ENCODE data around the gene TIMM13.

Gene TIMM13

DNA sequence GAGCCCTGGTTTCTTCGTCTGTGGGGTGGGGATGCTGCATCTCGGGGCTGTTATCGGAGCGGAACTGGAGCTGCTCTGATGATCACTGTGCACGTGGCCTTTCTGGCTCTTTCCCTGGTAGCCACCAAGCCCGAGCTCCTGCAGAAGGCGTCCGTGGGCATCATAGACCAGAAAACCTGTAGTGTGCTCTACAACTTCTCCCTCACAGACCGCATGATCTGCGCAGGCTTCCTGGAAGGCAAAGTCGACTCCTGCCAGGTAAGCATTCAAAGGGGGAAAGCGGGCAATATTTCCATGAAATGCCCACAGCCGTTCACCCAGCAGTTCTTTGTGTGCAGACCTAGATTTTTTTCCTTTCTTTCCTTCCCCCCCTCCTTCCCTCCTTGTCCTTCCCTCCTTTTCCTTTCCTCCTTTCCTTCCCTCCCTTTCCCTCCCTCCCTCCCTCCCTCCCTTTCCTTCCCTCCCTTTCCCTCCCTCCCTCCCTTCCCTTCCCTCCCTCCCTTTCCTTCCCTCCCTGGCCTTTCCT, 9.4 kb downstream of the TIMM13 start:
- TF ChIP-seq GATA2 (IDR thresholded peaks at IDR 0.05; ENCODE audit: low read depth, low read length) (no peak), GATA3 (IDR thresholded peaks at IDR 0.05; ENCODE audit: low read depth, low read length) (no peak)

DNA sequence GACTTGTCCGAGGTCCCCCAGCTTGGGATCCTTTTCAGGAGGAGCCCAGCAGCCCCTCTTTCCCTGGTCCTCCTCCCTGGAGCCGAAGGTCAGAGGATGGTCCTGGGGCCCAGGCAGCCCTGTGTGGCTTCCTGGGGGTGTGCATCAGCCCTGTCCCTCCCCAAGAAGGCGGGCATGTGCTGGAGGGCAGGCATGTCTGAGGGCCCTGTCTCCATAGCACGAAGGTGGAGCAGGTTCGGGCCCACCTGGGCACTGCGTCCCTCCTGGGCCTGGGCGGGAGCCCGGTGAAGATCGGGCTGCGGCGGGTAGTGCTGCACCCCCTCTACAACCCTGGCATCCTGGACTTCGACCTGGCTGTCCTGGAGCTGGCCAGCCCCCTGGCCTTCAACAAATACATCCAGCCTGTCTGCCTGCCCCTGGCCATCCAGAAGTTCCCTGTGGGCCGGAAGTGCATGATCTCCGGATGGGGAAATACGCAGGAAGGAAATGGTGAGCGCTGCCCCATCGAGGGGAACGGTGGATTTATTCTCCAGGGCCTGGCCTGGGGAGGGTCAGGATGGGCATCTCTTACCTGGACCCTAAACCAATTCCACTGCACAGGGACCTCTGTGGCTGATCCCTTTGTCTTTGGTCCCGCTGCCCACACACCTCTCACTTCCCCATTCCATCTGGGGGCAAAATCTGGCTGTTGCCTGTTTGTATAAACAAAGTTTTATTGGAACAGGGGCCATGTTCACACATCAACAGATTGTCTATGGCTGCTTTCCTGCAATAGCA, 10.9 kb downstream of the TIMM13 start:
- TF ChIP-seq GATA2 (IDR thresholded peaks at IDR 0.05; ENCODE audit: low read depth, low read length) (no peak), GATA3 (IDR thresholded peaks at IDR 0.05; ENCODE audit: low read depth, low read length) (no peak)

DNA sequence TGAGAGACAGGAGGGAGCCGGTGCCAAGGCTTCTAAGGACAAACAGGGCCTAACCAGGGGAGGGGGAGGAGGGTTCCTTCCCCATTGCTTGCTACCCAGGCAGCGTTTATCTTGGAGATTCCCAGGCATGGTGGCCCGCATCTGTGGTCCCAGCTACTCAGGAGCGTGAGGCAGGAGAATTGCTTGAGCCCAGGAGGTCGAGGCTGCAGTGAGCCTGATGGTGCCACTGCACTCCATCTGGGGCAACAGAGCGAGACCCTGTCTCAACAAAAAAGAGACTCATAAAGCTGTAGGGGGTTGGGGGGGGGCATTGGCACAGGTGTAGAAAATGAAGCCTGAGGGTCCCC, 11.4 kb downstream of the TIMM13 start:
- TF ChIP-seq GATA3 (IDR thresholded peaks at IDR 0.05; ENCODE audit: low read depth, low read length), result no peak
- TF ChIP-seq GATA2 (IDR thresholded peaks at IDR 0.05; ENCODE audit: low read depth, low read length), result no peak

DNA sequence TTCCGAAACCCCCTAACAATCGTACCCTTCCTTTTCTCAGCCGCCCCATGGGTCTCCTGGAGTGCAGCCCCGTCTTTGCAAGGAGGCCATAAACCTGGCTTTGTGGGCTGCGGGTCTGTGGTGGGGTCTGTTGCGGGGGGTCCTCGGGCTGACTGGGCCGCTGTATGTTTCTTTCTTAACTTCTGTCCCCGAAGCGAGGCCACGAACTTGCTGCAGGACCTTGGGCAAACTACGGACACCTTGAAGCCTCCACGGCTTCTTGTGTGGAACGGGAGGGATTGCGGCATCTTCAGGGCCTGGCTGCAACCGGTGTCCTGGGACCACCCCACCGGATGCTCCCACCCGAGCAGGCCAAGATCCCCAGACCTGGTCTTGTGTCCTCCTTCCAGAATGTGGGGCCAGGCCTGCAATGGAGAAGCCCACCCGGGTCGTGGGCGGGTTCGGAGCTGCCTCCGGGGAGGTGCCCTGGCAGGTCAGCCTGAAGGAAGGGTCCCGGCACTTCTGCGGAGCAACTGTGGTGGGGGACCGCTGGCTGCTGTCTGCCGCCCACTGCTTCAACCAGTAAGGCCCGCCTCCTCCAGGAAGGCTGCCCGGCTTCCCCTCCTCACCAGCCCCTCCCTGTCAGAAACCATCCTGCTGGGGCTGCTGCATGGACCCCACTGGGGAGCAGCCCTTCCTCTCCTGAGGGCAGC, 12.0 kb downstream of the TIMM13 start:
- TF ChIP-seq GATA2 (IDR thresholded peaks at IDR 0.05; ENCODE audit: low read depth, low read length) (no peak), GATA3 (IDR thresholded peaks at IDR 0.05; ENCODE audit: low read depth, low read length) (no peak)

DNA sequence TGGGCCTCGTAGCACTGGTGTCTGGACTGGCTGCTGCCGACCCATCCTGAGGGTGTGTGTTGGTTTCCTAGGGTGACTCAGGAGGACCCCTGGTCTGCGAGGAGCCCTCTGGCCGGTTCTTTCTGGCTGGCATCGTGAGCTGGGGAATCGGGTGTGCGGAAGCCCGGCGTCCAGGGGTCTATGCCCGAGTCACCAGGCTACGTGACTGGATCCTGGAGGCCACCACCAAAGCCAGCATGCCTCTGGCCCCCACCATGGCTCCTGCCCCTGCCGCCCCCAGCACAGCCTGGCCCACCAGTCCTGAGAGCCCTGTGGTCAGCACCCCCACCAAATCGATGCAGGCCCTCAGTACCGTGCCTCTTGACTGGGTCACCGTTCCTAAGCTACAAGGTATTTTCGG, 13.8 kb downstream of the TIMM13 start:
- TF ChIP-seq GATA3 (IDR thresholded peaks at IDR 0.05; ENCODE audit: low read depth, low read length) (no peak), GATA2 (IDR thresholded peaks at IDR 0.05; ENCODE audit: low read depth, low read length) (no peak)

DNA sequence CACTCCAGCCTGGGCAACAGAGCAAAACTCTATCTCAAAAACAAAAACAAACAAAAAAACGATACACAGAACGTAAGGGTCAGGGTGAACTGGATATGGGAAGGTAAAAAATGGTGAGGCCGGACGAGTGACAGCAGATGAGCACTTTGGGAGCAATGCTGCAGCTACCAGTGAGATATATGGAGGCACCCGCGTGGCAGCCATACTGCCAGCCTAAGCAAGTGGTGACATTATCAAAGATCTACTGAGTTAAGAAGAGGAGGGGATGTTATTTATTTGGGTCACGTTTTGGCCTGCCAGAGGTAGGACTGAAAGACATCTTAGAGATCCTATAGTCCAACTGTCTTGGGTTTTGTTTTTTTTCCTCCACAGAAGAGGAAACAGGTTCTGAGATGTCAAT, 14.2 kb downstream of the TIMM13 start:
- TF ChIP-seq GATA3 (IDR thresholded peaks at IDR 0.05; ENCODE audit: low read depth, low read length) (no peak), GATA2 (IDR thresholded peaks at IDR 0.05; ENCODE audit: low read depth, low read length) (no peak)

DNA sequence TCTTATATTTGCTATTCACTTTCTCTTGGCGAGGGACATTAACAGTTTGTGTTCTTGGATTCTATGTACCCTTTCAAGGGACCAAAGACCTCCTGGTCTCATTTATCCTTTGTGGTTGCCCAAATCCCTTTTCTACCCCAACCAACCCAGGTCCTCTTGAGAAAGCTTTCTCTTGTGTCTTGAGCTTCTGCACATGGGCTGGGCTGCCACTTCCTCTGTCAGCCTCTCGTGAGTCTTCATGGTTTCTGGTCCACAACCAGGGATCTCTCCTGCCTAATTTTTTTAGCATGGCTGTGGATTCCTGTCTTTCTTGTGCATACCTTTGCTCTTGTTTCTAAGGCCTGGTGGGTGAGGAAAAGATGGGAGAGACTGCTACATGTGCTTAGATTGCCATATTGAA, 14.9 kb downstream of the TIMM13 start:
- TF ChIP-seq GATA3 (IDR thresholded peaks at IDR 0.05; ENCODE audit: low read depth, low read length) (no peak), GATA2 (IDR thresholded peaks at IDR 0.05; ENCODE audit: low read depth, low read length) (no peak)

DNA sequence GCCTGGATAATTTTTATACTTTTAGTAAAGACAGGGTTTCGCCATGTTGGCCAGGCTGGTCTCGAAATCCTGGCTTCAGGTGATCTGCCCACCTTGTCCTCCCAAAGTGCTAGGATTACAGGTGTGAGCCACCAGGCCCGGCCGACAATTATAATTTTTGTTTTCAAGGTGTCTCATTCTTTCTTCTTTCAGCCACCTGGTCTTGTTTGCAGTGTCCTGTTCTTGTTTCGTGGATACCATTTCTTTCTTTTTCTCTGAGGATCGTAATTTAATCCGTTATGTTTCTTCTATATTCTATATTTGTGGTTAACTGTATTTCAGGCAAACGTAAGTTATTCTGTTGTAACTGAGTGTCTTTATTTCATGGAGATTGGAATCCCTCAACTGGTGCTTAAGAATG, 15.7 kb downstream of the TIMM13 start:
- TF ChIP-seq GATA3 (IDR thresholded peaks at IDR 0.05; ENCODE audit: low read depth, low read length) (no peak), GATA2 (IDR thresholded peaks at IDR 0.05; ENCODE audit: low read depth, low read length) (no peak)

DNA sequence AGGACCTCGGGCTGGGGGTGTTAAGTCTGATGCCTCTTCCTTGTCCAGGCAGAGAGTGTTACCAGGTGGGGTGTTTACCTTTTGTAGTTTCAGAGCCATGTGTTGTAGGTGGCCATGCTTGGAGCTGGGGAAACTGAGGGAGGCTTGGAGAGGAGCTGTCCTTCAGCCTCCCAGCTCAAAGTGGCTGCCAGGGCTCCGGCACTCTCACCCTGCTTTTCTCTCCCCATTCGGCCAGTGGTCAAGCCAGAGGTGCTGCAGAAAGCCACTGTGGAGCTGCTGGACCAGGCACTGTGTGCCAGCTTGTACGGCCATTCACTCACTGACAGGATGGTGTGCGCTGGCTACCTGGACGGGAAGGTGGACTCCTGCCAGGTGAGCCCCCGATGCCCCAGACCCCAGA, 17.4 kb downstream of the TIMM13 start:
- no peak for TF ChIP-seq GATA3 (IDR thresholded peaks at IDR 0.05; ENCODE audit: low read depth, low read length)

DNA sequence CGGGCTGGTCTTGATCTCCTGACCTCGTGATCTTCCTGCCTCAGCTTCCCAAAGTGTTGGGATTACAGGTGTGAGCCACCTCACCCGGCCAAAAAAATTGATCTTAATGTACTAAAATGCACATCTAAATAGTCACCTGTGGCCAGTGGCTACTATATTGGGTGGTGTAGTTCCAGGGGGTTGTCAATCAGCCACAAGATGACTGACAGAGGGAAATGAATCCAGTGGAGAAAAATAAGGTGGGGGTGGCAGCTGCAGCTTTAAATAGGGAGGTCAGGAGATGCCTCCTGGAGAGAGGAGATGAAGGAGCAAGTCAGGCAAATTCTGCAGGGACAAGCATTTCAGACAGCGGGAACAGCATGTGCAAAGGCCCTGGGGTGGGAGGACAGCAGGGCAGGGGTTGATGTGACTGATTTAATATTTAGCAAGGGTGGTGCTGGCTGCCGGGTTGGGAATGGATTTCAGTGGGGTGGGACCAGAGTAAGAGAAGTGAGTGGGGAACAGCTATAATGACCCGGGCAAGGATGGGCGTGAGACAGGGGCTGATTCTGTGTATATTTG, 18.0 kb downstream of the TIMM13 start:
- no peak for TF ChIP-seq GATA2 (IDR thresholded peaks at IDR 0.05; ENCODE audit: low read depth, low read length)
- no peak for TF ChIP-seq GATA3 (IDR thresholded peaks at IDR 0.05; ENCODE audit: low read depth, low read length)

DNA sequence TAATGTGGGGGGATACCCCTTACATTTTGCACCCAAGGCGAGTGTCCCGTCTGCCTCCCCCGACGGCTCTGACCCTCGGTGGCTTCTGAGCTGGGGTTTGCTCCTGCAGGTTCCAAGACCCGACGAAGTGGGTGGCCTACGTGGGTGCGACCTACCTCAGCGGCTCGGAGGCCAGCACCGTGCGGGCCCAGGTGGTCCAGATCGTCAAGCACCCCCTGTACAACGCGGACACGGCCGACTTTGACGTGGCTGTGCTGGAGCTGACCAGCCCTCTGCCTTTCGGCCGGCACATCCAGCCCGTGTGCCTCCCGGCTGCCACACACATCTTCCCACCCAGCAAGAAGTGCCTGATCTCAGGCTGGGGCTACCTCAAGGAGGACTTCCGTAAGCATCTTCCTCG, 19.1 kb downstream of the TIMM13 start:
- no peak for TF ChIP-seq GATA3 (IDR thresholded peaks at IDR 0.05; ENCODE audit: low read depth, low read length)
- no peak for TF ChIP-seq GATA2 (IDR thresholded peaks at IDR 0.05; ENCODE audit: low read depth, low read length)

DNA sequence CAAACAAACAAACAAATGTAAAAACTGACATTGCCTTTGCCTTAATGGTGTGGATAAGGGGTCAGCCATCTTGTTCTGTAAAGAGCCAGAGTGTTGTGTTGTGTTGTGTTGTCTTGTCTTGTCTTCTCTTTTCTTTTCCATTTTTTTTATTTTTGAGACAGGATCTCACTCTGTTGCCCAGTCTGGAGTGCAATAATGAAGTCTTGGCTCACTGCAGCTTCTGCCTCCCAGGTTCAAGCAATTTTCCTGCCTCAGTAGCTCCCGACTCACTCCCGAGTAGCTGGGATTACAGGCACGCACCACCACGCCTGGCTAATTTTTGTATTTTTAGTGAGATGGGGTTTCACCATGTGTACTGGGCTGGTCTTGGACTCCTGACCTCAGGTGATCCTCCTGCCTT, 27.8 kb downstream of the TIMM13 start:
- no peak for TF ChIP-seq GATA2 (IDR thresholded peaks at IDR 0.05; ENCODE audit: low read depth, low read length)
- TF ChIP-seq GATA3 (IDR thresholded peaks at IDR 0.05; ENCODE audit: low read depth, low read length), result no peak

DNA sequence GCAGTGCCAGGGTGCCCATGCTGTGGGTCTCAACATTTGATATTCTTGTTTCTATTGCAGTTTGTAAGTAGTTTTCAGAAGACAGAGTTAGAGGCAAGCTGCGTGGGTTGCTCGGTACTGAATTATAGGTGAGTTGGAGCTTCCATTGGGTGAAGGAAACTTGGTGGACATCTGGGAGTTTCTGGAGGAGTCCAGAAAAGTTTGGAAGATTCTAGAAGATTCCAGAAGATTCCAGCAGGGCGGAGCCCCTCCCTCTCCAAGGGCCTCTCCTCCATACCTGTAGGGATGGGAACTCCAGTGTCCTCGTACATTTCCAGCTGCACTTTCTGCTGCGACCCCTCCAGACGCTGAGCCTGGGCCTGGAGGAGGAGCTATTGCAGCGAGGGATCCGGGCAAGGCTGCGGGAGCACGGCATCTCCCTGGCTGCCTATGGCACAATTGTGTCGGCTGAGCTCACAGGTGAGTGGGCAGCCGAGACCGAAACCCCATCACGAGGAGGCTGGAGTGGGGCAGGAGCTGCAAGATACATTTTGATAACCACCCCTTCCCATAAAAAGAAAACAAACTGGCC, 28.6 kb downstream of the TIMM13 start:
- TF ChIP-seq GATA2 (IDR thresholded peaks at IDR 0.05; ENCODE audit: low read depth, low read length) (no peak), GATA3 (IDR thresholded peaks at IDR 0.05; ENCODE audit: low read depth, low read length) (no peak)

DNA sequence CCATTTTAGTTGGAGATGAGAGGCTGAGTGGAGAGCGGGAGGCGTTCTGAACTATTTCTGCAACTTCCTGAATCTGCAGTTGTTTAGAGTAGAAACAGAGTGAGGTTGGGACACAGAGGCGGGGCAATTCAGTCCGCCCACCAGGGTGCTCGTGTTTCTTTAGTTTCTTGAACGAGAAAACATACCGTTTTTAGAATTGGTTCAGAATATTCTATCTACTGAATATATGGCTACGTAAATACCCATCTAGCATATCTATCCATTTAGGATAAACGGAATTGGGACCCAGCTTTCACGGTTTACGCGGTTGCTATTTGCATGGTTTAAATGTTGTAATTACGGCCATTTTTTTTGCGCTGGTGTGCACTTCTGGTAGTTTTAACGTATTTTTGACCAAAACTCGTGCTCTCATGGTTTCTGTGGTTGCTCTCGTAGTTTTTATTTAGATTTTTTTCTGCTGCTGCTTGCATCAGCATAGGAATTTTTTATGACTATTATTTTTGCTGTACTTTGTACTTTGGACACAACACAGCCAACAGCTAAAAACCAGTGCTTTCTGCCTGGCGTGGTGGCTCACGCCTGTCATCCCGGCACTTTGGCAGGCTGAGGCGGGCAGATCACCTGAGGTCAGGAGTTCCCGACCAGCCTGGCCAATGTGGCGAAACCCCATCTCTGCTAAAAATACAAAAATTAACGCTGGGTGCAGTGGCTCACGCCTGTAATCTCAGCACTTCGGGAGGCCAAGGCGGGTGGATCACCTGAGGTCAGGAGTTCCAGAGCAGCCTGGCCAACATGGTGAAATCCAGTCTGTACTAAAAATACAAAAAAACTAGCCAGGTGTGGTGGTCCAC, 32.7 kb downstream of the TIMM13 start:
- no peak for TF ChIP-seq GATA3 (IDR thresholded peaks at IDR 0.05; ENCODE audit: low read depth, low read length)
- no peak for TF ChIP-seq GATA2 (IDR thresholded peaks at IDR 0.05; ENCODE audit: low read depth, low read length)

All from SH-SY5Y (cell line).